ENCODE measurements around the gene CACNA1H. TPM values are rescaled to one million over a fixed set of nuclear protein-coding genes. Genes with fewer than 3 reads are reported as not detected.

The CACNA1H gene
- polyA plus RNA-seq, 3 donors, result 20.3 to 30.5 (median 29.4) TPM

DNA sequence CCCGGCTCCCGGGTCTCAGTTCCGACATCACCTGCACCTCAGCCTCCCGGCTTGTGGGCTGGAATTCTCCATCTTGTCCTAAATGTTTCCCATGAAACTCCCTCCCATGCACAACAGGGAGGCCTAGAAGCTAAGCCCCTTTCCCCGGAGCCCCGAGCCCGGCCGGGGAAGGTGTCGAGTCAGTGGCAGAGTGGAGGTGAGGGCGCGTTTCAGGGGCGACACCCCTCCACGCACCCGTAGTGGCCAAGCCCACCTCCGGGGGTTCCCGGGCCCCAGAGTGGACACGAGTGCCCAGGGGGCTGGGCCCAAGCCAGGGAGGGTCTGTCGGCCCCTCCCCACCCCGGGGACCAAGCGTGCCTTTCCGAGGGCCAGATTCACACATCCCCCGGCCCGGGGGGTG, 31.9 kb upstream of the CACNA1H start:
- DNase-seq (ENCODE audit: extremely low read depth in 1 of 11, low read depth in 9 of 11, low spot score in 4 of 11), result no peak

DNA sequence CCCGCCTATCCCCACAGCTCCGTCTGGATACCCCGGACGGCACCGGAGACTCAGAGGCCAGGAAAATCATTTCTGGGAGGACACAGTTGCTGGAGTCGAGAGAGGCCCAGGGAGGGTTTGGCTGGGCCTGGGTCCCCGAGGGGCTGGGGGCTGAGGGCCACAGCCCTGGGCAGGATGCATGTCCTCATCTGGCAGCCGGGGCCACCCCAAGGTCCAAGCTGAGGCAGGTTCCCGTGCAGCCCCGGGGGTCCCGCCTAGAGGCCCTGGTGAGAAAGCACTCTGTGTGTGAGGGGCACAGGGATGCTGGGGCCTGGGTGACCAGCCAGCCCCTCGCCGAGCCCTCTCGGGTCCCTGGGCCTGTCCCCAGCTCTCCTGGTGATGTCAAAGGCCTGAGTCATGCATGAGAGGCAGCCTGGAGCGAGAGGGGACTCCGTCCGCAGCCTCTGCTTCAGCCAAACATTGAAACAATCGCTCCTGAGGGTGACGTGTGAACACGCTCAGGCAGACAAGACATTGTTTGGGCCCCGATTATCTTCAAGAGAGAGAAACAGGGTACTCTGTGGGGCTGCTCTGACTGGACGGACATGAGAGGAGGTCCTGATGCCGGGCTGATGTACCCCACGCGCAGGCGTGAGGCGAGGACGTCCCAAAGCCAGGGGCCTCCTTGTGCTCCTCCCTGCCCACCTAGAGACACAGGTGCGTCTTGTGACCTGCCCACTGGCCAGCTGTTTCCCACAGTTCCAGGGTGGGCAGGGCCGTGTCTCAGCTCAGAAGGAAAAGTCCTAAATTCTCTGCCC, 31.1 kb upstream of the CACNA1H start:
- DNase-seq (ENCODE audit: extremely low read depth in 1 of 11, low read depth in 9 of 11, low spot score in 4 of 11), result no peak

DNA sequence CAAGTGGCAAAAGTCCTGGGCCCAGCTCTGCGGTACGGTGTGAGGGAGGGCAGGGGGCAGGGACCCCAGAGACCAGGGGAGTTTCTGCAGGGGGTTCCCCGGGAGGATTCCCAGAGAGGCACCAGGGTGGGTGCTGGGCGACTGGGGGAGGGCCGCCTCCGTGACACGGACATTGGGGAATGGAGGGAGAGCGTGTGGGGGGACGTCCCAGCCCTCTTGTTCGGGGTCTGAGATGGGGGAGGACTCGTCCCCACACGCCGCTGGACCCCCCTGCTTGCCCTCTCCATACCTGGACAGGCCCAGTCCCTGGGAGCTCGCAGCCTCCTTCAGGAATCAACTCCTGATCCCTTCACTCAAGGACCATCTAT, 30.5 kb upstream of the CACNA1H start:
- DNase-seq (ENCODE audit: extremely low read depth in 1 of 11, low read depth in 9 of 11, low spot score in 4 of 11), result no peak

DNA sequence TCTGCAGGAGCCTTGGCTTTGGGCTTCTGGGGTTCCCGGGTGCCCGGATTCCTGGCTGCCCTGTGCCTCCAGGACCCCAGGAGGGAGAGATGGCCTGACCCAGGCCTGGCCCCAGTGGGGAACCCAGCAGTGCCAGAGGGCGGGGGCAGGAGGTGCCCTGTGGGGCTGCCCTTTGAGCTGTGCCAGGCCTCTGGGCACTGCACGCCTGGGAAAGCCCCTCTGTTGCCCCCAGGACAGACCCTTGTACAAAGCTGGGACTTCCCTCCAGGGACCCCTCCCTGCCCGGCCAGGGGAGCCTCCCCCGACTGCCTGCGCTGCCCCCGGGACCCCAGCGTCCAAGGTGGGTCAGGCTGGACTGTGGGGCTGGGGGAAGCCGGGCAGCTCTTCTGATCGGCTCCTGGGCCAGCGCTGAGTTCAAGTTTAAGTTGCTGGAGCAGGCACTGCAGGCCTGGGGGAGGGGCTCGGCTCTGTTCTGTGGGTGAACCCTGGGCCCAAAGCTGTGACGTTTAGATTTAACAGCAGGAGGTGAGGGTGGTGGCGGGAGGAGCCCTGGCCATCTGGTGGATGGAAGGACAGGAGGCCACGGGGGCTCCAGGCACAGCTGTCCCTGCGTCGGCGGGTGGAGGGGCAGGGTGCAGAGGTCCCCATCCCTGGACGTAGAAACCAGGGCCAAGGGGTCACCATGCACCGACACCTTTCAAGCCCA, 29.2 kb upstream of the CACNA1H start:
- DNase-seq (ENCODE audit: extremely low read depth in 1 of 11, low read depth in 9 of 11, low spot score in 4 of 11), result no peak

DNA sequence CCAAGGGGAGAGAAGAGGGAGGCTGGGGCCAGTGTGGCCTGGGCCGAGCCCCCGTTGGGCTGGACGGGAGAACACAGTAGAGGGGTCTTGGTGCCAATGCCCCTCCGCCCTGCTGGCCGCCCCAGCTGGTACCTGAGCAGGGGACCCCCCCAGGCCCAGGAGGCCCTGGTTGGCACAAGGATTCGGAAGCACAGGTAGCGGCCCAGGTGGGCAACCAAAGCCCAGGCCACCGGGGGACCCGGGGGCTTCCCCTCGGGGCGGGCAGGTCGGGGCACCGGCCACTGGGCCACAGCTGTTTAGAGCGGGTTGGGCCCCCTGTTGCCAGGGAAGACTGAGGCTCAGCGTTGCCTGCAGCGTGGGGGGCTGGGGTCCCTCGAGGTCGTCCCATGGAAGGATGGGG, 28.6 kb upstream of the CACNA1H start:
- DNase-seq (ENCODE audit: extremely low read depth in 1 of 11, low read depth in 9 of 11, low spot score in 4 of 11), result no peak

DNA sequence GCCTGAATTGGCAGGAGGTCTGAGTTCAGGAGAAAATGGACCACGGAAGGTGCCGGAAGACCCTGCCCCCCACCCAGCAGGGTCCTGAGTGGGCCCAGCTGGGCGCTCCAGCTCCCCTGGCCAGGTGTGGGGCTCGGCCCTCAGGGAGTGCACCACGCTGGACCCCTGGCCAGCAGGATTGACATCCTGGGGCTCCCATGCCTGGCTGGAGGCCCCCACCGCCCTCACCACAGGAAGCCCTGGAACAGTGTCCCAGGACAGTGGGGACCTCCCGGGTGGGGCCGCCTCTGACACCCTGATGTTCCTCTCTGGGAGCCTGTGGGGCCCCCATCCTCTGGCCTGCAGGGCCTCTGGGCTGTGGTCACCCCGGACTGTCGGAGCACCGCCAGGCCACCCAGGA, 28.1 kb upstream of the CACNA1H start:
- DNase-seq (ENCODE audit: extremely low read depth in 1 of 11, low read depth in 9 of 11, low spot score in 4 of 11), result no peak

DNA sequence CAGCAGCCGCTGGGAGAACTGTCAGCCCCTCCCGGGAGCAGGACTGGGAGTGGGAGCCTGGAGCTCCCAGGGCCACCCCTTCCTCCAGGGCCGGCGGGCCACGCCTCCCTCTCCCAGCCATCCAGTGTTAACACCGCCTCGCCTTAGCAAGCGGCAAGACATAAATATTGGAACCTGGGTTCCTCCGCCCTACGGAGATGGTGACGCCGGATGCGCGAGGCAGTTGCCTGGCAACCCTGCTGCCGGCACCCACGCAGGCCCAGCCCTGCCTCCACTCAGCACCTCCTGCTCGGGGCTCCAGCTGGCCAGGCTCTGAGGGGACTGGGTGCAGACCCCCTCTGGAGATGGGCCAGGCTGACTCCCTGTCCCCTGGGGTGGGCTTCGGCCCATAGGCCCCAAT, 27.4 kb upstream of the CACNA1H start:
- DNase-seq (ENCODE audit: extremely low read depth in 1 of 11, low read depth in 9 of 11, low spot score in 4 of 11), result peak in 8 of 11 donors; percentile 56 to 72 (median 70)

DNA sequence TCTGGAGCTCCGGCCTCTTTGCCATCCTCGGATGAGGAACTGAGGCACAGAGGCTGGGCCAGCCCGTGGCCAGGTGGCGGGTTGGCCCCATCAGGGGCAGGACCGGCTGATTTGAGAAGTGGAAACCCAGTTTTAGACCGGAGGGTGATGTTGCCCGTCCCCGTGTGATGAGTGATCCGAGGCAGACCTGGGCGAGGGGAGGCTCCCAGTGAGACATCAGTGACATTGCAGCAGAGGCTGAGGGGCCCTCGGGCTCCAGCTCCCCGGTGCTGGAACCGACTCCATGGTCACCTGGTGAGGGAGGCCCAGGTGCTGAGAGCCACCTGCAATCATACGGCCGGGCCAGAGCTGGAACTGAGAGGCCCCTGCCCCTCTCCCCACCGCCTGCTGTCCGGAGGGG, 26.9 kb upstream of the CACNA1H start:
- no peak for DNase-seq (ENCODE audit: extremely low read depth in 1 of 11, low read depth in 9 of 11, low spot score in 4 of 11)

DNA sequence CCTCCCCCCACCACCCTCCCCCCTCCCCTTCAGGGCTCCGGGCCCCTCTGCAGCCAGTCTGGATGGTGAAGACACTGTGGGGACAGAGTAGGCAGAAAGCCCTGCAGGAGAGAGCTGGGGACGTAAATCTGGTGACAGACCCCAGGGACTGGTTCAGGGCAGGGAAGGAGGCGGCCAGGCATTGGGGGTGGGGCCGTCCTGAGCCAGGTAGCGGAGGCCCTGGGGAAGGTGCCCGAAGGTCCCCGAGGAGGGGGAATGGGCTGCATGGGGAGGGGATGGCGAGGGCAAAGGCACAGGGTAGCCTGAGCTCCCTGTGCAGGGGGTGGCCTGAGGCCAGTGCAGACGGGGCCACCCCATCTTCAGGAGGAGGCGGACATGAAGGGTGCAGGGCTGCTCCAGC, 26.3 kb upstream of the CACNA1H start:
- DNase-seq (ENCODE audit: extremely low read depth in 1 of 11, low read depth in 9 of 11, low spot score in 4 of 11), result no peak

DNA sequence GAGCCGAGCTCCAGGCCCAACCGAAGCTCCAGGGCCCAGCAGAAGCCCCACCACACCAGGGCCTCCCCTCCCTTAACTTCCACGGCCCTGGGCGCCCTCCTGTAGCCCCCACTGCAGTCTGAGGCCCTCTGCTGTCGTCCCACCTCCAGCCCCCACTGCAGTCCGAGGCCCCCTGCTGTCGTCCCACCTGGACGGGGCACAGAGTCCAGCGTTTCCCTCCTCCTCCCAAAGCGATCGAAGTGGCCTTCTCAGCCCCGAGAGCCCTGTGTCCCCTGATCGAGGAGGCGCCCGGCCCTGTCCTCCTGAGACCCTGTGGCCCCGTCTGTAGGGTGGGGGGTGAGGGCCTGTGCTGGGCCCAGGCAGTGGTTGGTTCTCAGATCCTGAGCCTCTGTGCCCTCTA, 25.8 kb upstream of the CACNA1H start:
- no peak for DNase-seq (ENCODE audit: extremely low read depth in 1 of 11, low read depth in 9 of 11, low spot score in 4 of 11)

DNA sequence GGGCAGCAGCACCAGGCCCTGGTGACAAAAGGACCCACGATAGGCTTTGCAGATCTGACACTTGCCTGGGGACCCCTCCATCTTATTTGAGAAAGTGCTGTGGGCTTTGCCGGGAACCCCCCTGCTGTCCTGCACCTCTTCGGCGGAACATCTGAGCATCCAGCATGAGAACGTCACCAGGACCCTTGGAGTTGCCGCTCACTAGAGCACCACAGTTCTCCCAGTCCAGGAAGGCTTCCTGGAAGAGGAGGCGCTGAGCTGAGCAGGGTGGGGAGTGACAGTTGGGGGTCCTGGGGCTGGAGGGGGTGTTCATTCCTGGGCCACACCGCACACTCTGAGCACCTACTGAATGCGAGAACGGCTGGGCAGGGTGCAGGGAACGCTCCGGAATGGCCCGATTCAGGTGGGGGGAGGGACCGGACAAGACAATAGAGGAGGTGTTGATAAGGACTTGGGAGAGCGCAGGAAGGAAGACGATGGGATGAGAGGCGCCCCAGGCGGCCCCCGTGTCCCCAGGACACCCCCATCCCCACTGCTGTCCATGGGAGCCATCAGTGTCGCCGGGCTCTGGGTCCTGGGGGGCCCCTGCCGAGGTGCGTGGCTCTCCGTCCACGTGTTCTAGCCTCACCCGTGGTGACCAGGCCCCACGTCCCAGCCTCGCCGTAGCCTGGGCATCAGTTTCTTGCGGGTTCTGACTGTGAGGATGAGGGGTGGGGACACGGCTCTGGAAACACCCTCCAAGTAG, 24.8 kb upstream of the CACNA1H start:
- DNase-seq (ENCODE audit: extremely low read depth in 1 of 11, low read depth in 9 of 11, low spot score in 4 of 11), result no peak

DNA sequence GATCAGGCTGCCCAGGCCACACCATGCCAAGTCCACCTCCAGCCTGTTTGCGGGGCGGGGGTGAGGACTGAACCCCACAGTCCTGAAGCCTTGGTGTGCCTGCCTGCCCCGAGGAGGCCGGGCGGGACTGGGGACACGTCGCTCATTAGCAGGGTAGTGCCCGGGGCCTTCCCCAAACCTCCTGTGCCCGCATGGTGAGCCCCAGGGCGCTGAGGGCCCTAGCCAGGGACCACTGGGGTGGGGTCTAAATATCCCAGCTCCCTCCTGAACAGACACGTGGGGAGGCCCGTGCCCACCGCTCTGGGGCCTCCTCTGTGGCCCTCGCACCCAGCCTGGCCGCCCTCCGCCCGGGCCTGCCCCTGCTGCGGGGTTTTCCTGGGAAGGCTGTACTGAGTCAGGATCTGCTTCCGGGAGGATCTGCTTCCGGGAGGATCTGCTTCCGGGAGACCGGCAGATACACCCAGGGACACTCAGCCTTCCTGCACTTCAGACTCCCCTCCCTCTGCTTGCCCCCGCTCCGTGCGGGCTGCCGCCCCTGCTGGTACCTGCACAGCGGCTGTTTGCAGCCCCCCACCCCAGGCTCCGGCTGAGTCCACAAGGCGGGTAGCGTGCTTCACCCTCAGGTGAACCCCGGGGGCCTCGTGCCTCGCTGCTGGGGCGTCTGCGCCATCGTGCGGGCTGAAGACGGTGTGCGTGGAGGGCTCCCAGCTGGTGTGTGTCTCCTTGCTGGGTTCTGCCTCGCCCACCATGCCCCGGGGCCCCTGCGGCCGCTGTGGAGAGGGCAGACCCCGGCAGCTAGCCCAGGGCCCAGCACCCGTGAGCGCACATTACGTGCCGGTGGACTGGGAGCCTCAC, 23.6 kb upstream of the CACNA1H start:
- DNase-seq (ENCODE audit: extremely low read depth in 1 of 11, low read depth in 9 of 11, low spot score in 4 of 11), result no peak

DNA sequence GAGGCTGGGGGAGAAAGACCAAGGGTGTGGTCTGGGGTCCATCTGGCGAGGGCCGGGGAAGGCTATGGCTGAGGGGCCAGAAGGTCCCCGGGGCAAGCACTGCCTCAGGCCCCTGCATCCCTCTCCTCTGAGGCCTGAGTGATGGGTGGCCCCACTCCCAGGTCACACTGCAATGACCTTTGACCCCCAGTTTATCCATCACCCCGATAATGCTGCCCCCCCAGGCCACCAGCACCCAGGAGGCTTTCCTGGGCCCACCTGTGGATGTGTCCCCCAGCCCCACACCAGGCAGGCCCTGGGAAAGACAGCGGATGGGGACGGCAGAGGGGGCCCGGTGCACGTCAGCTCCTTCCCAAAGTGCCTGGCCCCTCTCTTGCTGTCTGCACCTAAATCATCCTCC, 22.5 kb upstream of the CACNA1H start:
- DNase-seq (ENCODE audit: extremely low read depth in 1 of 11, low read depth in 9 of 11, low spot score in 4 of 11), result no peak

DNA sequence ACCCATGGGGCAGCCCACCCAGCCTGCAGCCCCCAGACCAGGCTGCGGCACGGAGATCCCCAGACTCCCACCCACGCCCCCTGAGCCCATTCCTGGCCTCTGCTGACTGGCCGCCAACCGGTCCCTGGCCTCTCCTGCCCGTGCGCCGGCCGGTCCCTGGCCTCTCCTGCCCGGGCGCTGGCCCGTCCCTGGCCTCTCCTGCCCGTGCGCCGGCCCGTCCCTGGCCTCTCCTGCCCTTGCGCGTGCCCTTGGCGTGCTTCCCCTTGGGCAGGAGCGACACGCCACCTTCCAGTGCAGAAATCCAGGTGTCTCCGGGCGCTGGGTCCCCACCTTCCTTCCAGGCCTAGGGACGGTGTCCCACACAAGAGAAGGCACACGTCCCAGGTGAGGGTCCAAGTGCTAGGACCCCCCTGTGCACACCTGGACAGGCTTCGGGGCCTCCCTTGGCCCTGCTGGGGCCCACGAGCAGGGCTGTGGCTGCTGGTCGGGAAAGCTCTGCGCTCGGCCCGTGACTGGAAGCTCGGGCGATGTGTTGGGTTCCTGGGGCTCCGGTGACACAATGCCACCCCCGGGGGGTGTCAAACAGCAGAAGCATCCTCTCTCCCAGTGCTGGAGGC, 21.4 kb upstream of the CACNA1H start:
- no peak for DNase-seq (ENCODE audit: extremely low read depth in 1 of 11, low read depth in 9 of 11, low spot score in 4 of 11)

DNA sequence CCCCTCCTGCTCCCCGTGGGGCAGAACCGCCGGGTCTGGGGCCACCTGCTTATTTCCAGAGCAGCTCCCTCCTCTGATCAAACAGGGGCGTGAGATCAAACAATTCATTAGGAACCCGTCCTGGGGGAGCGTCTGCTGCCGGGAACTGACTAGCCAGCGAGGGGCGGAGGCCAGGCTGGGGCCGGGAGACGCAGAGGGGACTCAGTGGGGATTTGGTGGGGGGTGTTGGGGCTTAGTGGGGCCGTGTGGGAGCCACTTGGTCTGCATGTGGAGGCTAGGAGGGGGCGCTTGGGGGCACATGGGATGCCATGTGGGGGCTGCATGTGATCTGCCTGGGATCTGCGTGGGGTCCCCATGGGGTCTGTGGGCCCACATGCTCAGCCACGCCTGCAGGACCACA, 20.5 kb upstream of the CACNA1H start:
- DNase-seq (ENCODE audit: extremely low read depth in 1 of 11, low read depth in 9 of 11, low spot score in 4 of 11), result no peak

DNA sequence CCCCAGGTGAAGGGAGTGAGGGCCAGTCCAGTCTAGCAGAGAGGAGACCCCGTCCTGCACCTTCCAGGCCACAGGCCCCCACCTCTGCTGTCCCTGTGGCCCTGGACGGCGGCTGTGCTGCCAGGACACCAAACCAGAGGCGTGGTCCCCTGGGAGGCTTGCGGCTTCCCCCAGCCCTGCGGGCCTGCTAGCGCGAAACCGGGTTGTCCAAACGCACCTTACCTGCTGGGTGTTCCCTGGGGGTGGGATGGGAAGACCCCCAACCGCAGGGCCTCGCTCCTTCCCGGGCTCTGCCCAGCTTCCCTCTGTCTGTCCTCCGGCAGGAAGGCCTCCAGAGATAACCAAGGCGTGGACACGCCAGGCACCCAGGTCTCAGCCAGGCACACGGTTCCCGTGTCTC, 19.6 kb upstream of the CACNA1H start:
- DNase-seq (ENCODE audit: extremely low read depth in 1 of 11, low read depth in 9 of 11, low spot score in 4 of 11), result no peak

DNA sequence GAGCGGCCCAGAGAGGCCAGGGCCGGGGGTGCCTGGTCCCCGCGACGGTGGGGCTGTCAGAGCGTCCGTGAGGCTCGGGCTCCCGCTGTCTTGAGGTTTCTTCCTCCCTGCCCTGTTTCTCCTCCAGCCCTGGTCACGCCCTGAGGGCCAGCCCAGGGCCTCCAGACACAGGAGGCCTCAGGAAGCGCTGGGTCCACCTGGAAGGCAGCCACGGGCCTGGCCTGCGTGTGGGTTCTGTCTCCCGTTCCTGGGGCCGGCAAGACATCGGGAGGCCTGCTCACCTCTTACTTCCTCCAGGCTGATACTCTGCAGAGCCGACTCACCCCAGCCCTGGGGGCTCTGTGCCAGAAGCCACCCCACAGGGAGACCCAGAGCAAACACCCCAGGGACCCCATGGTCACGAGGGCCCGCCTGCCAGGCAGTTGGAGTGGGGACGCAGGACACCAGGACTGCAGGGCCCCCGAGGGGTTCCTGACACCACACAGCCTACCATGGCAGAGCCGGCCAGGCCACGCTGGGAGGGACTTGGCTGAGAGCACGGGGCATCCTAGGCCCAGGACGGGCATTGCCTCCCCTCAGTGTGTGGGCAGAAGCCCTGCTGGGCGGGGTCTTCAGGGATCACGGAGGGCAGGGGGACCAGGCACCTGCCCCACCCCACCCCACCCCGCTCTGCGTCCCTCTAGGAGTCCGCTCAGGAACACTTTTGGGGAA, 18.9 kb upstream of the CACNA1H start:
- DNase-seq (ENCODE audit: extremely low read depth in 1 of 11, low read depth in 9 of 11, low spot score in 4 of 11), result no peak

DNA sequence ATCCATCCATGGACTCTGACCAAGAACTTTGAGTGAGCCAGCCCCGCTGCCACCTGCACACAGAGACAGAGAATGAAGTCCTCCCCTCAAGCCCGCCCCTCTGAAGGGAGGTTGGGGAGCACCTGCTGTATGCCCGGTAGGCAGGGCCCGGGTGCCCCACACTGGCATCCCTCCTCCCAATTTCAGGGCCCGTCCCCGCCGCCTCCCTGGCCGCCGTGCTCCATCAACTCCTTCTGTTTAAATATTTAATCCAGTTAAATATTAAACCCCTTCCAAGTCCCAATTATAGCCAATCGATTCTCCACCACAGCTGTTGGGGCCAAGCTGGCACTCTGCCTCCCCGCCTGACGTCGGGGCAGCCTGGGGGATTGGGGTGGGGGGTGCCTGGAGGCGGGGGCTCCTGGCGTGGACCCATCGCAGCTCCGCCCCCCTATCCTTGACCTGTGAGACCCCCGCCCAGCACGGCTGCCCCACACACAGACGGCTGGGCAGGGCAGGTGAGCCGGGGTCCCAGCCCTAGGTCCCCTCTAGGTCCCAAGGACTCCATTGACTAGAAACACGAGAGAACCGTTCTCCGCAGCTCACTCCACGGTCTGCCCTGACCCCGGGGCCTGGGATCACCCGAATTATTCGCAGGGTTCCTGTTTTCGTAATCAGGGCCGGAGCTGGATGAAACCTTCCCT, 18.0 kb upstream of the CACNA1H start:
- DNase-seq (ENCODE audit: extremely low read depth in 1 of 11, low read depth in 9 of 11, low spot score in 4 of 11), result no peak
